GM19395 (cell line): ENCODE data around the gene ADCY1.

Source experiments
- ATAC-seq: cut with Tn5 transposase; IDR thresholded peaks from one replicate; pipeline ENCODE4 v1.9.1; 2021; ENCODE audit warnings: mild to moderate bottlenecking, moderate library complexity; ENCODE audit not compliant: unreplicated experiment

The ADCY1 gene

DNA sequence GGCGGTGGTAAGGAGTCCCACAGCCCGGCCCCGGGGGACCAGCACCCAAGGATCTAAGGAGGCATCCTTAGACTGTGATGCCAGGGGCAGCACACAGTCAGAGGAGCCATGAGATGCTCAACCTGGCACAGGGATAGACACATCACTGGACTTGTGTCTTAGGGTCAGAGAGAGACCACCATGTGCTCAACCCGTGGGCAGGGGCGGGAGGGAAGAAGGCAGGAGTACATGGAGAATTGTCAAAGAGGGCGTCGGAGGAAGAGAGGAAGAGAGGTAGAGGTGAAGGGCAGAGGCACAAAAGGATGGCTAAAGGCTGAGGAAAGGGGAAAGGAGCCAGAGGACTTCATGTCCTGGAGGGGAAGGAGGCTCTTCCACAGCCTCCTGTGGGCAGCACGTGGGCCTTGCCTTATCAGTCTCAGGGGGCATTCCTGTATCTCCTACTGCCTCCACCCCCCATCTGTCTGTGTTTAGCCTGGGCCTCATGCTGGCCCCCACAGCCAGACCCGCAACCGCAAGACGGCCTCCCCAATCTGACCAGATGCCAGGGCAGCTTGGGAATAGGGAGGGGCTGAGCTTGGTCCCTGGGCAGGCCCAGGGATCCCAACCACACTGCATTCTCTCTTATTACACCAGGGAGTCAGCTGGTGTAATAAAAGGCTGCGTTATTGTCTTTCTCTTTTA is 2.2 kb downstream of the ADCY1 start:
- ATAC-seq = no peak

DNA sequence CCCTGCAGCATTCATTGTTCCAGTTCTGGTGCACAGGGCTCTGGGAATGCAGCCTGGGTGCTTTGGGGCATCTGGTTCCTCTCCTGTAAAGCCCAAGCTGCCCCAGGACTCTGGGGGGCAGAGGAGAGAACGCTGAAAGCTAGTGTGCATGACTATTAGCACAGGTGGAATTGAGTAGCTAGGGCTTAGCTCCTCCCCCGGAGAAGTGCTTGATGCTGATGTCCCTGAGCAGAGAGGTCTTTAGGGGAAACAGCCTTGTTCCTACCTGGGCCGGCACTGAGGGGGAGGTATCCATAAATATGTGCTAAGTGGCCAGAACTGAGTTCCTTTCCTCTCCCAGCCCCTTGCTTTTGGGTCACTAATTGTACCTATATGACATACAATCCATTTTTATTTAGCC is 3.9 kb downstream of the ADCY1 start:
- no peak for ATAC-seq

DNA sequence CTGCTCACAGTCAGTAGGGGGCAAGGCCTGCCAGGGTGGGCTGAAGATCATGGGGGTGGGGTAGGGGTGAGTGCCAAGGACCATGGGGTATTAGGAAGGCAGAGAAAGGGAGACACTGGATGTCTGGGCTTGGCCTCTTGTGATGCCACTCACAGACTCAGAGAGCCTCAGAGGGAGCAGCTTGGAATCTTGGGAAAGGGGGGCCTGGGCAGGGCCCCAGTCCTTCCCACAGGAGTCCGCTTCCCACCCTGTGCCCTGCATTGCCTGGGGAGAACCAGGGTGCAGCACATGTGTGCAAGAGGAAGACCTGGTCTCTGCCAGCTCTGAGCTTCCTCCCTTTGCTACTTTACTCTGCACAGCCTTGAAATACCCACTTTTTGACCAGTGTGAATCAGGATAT is 4.3 kb downstream of the ADCY1 start:
- no peak for ATAC-seq

DNA sequence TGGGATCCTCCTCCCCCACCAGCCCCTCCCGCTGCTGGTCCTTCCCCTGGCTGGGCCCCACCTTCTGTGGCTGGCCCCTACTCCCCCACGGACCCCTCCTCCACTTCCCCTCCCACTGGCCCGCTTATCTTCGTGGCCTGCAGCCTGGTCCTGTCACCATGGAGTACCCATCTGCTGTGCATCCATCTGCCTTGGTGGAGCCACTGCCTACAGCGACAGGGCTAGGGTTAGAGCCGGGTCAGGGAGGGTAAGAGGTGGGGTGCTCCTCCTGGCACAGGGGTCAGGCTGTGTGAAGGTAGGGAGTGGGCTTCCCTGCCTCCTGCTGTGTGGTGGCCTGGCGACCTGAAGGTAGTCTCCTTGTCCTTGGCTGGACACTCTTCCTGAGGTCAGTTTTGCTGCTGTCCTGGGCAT is 5.2 kb downstream of the ADCY1 start:
- no peak for ATAC-seq

DNA sequence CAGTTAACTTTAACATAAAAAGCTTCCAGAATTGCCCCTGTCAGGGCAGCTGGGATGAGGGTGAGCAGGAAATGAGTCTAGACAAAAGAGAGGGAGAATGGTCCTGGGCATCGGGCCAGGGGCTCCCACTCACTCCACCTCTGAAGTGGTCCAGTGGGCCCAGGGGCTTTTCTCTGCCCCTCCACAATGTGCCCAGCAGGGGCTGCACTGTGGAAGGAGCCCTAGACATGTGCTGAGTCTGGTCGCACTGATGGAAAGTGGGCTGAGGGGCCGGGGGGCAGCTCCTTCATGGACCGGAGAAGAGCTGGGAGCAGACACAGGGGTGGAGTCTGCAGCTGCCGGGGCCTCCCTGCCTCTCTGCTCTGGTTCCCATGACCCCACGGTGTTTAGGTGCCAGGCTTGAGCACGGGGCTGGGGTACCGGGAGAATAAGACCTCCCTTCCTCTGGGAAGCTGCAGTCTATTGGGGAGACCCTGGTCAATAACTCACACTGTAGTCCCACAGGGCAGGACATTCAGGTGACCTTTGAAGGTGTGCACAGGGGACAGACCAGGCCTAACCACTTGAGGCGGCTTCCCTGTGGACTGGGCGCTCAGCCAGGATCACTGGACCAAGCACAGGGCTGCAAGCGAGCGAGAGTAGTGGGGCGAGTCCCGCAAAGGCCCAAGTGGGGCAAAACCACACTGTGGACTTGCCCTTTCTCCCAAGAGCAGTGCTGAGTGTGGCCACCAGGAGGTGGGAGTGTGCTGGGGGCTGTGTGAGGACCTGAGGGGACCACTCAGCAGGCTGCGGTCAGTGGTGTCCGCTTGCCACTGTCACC is 6.1 kb downstream of the ADCY1 start:
- ATAC-seq = no peak

DNA sequence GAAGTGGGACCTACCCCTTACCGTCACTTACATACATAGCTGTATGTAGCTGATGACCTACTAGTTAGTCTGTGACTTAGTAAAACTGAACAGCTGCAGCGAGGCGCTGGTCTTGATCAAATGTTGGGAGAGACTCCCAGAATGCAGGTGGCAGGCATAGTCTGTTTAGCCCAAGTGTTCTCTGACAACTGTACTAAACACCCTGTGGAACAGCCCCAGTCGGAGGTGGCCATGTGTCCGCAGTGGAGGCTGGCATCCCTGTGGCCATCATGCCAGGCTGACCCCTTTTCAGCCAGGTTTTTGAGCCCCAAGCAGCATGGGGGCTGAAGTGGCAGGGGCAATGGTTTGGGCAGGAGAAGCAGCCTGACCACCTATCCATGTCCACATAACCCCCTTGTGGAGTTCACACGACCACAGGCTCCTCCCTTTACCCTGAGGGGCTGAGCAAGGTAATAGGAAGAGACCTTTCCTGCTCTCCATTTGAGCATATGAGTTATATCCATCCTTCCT is 7.2 kb downstream of the ADCY1 start:
- ATAC-seq = no peak

DNA sequence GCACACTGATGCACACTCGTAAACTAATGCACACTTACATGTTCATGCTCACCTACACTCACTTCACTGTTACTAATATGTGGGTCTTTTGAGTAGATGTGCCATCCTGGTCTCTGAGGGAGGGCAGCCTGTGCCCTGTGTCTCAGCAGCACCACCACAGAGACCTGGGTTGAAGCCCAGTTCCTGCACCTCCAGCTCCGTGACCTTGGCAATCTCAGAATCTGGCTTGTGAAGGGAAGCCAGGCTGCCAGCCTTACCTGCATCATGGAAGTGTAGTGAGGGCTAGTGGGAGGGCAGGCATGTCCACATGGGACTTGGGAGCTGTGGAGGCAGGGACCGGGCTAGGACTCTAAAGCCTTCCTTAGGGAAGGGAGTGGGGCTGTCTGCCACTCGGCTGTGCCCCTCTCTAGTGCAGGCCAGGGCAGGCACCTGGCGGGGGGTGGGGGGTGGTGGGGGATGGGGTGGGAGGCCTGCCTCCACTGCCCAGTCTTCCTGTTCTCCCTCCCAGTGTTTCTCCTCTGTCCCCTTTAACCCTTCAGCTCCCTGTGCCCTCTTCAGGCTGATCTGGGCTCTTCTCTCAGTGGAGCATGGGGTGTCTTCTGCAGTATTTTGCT is 8.1 kb downstream of the ADCY1 start:
- no peak for ATAC-seq

DNA sequence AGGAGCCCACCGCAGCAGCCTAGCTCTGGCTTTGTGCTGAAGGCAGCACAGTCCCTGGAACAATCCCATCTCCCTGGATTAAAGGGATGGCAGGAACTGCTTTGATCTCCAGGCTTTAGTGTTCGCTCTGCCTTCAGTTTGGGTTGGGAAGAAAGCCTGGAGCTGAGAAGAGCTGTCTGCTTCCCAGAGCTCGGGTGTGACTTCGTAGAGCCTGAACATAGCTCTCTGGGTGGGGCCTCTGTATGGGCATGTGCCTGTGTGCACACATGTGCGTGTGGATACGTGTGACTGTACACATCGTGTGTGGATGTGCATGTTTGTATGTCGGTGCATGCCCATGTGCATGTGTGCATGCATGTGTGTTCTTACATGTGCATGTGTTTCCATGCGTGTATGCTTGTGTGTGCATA is 8.7 kb downstream of the ADCY1 start:
- ATAC-seq = no peak

DNA sequence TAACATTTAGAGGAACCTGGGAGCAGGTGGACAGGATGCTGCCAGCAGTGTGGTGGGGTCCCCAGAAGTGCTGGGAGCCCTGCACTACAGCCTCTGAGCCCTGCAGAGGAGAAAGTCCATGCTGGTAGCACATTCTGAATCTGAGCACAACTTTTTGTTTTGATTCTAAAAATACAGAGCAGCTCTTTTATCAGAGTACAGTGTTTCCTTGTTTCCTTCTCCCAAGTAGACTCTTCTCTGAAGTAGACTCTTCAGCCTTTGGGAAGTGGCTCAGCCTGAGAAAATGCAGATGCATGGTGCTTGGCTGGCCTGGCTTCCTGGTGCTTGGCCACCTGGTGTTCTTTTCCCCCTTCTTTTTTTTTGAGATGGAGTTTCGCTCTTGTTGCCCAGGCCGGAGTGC is 9.1 kb downstream of the ADCY1 start:
- no peak for ATAC-seq

DNA sequence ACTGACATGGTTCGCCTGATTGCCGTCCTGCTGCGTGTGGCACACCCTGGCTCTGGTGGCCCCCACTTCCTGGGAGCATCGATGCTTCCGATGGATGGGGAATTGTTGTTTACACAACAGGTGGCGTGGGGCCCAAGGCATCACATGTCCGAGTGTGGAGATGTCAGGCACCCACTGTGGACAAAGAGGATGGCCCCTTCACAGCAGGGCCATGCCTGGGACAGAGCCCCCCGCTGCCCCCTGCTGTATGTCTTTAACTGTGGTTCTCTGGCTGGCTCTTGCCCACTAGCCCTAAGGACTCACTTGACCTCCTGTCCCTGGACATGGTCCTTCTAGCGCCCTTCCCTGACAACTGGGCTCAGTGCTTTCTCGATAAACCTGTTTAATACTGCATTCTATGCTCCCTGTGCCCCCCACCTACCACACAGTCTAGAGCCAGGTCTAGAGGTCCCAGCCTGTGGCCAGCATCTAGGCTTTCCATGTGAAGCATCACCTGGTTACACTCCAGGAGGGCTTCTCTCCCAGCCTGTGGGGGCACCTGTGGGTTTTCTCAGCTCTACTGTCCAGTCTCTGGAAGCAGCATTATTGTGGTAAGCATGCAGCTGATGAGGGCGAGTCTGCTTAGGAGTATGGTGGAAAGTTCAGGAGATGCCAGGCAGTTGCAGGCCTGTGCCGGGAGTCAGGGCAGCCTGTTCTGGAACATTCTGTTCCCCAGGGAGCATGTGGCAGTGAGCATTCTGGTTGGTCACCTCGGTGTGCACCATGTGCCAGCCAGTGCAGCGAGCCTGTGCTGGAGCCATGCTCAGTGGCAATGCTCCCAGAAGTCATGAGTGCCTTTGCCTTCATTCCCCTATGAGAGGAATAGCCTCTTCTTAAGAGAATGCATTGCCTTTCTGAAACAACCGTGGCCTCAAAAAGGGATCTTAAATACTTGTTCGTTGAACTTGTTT is 10.4 kb downstream of the ADCY1 start:
- ATAC-seq = no peak

DNA sequence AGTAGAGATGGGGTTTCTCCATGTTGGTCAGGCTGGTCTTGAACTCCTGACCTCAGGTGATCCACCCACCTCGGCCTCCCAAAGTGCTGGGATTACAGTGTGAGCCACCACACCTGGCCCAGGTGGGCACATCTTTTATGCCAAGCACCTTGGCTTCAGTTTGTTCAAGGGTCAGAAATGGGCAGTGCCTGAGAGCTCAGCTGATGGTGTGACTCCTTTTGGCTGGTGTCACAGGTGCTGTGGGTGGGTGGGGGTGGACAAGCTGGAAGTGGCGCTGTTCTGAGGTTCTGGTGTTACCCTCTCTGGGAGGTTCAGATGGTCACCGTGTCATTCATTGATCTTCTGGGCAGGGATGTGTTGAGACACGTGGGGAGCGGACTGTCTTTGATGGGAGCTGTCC is 11.5 kb downstream of the ADCY1 start:
- no peak for ATAC-seq

DNA sequence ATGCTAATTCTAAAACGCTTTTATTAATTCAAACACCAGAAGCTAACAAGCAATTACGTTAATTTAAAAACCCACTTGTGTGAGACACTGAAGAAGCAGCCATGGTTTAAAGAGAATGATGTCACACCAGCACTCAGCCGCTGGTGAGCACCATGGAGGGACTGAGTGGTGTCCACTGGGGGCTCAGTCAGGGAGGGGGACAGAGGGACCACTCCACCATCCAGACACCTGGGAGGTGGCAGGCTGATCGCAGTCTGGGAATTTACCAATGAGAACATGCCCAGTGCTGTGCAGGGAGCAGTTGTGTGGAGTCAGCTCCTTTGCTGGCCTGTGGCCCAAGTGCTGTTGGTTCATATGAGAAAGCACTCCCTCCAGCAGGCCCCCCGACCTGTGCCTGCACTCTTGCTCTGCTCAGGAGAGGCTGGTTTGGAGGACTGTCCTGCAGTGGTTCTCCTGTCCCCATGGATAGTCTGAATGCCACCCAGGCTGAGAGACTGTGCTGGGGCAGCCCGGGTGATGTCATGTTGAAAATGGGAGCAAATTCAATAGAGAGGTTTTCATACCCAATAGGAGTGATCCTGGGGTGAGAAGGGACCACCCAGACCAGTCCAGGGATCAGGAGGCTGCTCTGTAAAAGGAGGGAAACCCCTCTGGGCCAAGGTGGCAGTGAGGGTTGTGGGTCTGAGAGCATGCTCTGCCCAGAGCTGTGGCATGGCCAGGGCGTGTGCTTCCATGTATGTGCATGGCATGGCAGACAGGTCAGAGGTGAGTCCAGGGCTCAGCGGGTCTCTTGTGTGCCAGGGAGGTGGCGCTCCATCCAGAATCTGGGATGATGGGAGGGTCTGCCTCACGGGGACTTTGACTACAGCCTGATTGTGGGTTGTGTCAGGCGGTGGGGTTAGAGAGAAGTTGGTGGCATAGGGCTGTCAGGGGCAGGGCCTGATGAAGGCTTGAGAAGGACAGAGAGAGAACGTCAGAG is 12.7 kb downstream of the ADCY1 start:
- ATAC-seq = no peak

DNA sequence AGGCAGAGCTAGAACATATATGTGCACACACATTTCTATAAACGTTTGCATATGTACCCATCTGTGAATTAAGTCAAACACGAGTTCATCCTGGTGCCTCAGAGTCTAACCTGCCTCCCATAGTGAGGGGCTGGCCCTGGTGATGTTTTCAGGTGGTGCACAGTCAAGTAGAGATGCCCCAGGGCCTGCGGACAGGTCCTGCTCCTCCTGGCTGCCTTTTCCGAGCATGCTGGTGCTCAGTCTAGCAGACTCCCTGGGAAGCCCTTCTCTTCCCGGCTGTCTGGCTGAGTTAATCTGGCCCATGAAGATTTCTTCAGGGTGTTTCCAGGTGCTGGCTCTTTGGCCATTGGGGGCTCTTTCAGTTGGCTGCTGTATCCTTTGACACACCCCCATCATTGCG is 14.3 kb downstream of the ADCY1 start:
- no peak for ATAC-seq

DNA sequence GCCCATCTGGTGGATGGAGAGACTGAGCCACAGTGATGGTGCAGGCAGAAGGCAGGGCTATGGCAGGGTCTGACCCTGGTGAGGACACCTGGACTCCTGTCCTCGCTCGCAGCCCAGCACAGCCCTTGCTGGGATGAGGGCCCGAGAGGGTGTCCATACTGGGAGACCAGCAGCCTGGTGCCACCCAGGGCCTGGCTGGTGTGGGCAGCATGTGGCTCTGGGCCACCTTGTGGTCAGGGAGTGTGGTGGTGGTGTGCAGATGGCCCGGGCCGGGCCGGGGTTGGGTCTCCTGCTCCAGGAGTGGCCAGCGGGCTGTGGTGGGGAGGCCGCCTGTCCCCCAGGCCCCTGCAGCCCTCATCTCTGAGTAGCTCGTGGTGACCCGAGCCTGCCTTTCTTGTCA is 14.9 kb downstream of the ADCY1 start:
- no peak for ATAC-seq

DNA sequence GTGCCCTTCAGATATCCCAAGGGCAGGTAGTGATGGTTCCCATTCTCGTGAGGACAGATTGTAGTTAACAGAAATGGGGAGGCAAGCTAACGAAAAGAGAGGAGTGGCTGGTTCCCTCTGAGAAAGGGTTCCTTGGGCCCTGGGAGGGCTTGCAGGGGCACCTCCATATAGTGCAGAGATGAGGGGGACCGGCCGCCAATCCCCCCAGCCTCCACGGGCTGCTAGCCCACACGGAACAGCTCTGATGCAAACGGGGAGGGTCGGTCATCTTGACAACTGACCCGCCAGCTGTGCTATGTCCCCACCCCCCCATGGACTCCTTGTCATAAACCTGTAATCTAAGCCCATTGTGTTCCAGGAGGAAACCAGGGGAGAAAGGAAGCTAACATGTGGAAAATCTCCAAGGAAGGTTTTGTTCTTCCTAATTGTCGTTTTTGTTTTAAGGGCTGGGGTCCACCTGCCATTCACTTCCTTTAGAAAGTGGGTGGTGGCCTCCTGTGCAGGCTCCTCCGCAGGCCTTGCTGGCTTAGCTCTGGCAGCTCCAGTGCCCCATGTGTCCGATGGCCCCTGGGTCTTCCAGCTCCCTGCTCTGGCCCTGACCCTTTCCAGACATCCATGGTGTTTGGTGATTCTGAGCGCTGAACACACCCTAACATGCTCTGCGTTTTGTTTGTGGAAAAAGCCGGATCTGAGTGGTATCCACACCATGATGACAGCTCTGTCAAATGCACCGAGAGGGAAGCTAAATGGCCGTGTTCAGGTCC is 15.9 kb downstream of the ADCY1 start:
- no peak for ATAC-seq

DNA sequence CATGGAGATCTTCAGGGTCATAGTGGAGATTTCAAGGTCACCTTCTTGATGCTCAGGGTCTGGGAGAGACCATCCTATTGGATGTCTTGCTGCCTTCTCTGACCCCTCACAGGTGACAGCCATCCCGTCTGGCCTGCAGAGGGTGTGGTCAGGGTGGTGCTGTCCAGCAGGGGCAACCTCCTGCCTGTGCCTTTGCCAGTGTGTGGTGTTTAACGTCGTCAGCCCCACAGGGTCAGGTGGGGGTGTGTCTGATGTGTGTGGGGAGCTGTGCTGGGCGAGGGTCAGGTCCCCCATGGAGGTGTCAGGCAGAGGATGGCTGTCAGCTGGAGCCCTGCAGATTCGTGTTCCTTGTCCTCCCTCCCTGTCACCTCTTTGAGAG is 16.5 kb downstream of the ADCY1 start:
- no peak for ATAC-seq

DNA sequence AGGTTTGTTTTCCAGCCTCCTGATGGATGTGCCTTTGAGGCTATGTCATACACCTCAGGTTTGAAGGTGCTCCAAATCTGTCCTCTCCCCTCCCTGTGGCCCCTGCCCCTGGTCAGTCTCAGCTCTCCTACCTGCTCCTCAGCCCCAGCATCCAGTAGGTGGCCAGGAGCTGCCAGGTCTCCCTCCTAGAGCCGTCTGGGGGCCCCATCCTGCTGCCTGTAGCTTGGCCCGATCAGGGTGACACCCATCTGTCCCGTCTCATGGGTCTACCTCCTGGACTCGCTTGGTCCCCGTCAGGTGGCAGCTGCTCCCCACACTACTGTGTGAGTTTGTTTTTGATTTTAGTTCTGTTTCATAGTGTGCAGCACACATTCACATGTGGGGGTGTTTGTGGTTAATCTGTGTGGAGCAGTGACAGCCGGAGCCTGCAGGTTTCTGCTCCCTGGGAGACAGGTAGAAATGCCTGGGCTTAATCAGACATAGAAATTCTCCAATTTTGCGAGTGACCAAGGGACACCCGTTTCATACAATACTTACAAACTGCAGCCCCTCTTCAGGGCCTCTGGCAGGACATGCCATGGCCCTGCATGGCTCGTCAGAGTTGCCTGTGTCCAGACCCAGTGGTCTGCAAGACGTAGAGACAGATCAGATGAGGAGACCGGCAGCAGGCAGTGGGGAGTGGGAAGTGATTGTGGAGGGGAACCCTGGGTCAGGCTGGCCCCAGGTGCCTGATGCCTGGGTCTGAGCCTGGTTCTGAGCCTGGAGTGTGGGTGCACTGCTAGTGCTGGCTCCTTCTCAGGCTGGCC is 17.1 kb downstream of the ADCY1 start:
- no peak for ATAC-seq
